GM19463 (cell line): ENCODE measurements around the gene GNG8.

ENCODE experiments used
- ATAC-seq: cut with Tn5 transposase; IDR thresholded peaks from one replicate; pipeline ENCODE4 v1.9.1; 2021; ENCODE audit warnings: mild to moderate bottlenecking, moderate library complexity; ENCODE audit not compliant: unreplicated experiment

Gene GNG8

DNA sequence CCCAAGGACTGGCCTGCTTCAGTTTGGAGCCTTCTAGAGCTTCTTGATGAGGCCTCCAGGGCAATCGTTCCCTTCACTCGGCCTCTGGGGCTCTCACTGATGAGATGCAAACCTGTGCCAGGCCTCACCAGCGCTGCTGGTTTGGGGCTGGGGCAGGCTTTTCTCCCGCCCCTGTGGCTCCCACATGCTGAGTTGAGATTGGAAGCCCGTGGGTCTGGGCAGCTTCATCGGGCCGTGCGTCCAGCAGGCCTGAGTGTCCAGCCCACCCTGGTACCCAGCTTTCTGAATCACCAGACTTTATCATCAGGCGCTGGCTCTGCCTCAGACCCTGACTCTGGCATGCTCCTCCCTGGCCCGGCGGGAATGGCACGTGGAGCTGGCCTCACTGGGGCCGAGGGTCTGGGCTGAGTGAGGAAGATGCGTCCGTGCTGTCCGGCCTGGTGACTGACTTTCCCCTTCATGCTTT is 30.6 kb downstream of the GNG8 start:
- no peak for ATAC-seq

DNA sequence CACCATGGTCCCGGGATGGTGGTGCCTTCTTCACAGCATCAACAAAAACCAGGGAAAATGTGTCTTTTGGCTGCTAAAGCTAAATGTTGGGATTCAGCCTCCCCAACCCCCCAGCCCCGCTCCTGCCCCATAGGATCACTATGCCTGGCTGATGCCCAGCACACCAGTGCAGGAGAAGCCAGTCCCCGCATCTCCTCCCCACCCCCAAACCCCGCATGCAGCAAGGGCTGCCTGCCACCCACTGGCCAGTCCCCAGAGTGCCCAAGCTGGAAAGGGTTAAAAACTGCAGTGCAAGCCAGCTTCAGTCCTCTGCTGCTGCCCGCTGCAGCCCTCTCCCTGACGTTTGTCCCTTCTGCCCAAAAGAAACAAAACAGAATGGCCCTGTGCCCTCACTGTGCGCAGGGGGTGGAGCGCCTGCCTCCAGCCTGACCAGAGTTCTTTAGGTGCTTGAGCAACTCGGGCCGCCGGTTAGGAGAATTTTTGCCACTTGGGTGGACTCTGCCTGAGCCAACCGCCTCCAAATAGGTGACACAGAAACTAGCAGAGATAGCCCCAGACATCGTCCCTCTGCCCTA is 31.1 kb downstream of the GNG8 start:
- no peak for ATAC-seq

DNA sequence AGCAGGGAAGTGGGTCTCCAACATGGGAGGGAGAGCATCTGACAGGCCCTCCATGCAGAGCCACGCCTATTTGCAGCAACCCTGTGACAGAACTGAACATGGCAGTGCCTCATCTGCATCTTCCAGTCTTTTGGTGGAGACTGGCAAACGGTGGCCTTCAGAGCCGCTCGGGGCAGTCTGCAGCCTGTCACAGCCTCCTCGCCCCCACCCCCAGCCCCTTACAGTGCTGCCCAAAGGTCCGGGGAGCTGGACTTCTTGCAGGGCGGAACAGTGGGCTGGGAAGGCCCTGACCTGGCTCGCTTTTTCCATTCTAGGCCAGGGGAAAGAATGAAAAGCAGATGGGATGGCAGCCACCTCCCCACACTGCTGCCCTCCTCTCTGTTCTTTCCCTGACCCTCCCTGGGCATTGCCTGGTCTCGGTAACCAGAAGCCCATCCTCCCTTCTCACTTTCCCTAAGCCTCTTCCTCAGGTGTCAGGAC is 32.2 kb downstream of the GNG8 start:
- no peak for ATAC-seq

DNA sequence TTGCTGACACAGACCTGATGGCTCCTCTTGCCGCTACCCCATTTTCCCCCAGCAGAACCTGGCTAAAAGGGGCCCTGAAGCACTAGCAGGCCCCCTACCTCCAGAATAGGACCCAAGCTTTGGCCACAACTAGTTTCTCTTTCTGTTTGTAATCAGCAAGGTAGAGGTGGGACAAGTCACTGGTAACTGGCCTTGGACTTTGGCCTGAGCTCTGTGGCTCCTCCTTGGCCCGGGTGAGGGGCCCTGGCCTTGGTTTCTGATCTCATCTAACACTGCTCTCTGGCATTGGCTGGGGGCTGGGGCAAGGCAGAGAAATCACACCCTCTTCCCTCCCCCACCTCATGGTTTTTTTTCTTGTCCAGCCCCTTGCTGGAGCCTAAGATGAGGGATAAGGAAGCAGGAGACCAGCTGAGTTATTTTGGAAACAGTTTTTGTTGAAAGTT is 32.8 kb downstream of the GNG8 start:
- ATAC-seq = peak; percentile 39

DNA sequence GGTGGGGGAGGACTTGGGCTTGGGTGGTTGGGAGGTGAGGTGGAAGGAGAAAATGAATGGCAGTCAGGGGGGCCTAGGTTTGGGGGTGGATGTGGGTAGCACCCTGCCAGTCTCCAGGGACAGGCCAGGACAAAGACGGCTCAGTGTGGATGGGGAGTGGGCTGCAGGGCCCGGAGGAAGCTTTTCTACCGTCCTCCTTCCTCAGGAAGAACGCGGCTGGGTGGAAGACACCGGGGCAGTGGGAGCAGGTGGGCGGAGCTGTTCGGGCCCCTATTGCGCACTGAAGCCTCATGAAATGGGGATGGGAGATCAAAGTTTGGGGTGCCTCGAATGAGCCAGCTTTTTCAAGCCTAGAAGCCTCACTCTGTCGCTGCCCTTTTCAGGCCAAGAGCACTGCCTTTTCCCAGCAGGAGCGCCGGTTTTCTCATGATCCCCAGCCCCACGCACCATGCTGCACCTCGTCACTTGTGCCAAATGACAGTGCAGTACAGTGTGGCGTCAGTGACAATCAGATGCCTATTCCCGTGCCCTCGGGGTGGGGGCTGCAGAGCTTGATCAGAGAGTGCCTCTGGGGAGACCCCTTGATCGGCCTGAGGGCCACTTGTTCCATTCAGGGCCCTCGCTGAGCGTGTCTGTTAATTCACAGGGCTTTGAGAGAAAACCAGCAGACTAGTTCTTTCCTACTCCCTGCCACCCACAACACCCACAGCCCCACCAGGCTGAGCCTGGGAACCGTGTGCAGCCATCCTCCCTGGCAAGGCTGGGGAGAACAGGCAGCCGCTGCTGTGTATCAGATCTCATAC is 33.4 kb downstream of the GNG8 start:
- ATAC-seq = peak; percentile 4

DNA sequence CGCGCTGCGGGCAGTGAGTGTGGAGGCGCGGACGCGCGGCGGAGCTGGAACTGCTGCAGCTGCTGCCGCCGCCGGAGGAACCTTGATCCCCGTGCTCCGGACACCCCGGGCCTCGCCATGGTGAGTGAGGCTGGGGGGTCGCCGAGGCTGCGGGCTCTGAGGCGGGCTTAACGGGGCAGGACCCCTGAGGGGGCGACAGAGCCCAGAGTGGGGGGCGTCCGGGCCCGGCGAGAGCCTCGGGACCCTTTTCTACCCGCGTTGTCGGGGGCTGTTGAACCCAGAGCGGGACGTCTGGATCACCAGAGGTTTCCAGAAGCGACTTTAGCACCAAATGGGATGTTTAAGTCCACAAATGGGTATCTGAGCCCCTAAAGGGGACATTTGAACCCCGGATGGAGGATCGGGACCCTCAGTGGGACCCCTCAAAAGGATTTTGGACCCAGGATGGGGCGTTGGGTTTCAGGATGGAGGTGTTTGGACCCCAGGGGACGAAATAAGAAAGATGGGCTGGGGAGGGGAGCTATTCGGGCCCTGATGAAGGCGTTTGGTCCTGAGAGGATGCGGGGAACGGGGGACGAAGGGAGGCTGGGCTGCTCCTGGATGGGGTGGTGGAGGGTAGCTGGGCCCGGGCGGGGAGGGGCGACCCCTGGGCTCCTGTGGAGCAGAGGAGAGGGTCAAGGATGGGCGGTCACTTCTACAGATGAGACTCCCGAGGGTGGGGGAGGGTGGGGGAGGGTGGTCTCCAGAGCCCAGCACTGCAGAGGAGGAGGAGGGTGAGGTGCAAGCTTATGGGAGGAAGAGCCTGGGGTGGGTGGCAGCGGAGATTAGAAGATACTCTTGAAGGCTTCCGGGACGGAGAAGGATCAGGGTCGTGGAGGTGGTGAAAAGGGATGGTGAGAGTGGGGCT is 34.4 kb downstream of the GNG8 start, which contains the start of gene CALM3:
TSS of gene CALM3 (plus strand) at position 13 of the 907 bp plus-strand sequence. CDS start at position 118, 105 bp downstream.
- no peak for ATAC-seq

DNA sequence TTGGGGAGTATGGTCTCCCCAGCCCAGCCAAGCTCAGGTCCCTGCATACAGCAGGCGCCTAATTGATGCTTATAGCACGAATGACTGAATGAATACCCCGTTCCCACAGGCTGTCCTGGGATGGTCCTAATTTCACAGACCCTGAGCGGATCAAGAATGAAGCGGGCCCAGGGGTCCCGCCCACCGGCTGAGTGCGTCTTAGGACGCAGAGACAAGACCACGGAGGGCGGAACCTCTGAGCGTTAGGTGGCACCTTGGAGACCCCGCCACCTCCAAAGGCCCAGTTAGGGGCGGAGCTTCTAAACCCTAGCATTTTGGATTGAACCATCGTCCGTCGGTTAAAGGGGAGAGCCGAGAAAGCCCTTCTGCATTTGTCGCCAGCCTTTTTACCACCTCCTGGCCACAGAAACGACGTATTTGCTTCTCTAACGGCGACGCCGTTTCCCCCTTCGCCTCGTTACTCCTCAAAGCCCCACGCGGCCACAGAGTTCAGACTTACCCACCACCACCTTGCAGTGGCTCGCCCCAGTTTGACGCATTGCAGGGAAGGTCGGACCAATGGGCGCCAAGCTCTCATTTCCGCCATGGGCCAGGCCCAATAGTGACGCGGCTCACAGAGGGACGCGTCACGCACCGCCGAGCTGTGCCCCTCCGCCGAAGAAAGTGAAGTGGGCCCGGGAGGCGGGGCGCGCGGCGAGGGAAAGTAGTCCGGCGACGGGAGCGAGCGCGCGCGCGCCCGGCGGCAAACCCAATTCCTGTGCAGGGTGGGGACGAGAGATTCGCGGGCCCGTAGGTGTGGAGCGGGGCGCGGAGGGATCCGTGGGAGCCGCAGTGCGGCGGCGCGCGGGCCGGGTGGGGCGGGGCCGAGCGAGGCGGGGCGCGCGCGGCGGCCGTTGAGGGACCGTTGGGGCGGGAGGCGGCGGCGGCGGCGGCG is 35.4 kb downstream of the GNG8 start:
- peak; percentile 75 for ATAC-seq

DNA sequence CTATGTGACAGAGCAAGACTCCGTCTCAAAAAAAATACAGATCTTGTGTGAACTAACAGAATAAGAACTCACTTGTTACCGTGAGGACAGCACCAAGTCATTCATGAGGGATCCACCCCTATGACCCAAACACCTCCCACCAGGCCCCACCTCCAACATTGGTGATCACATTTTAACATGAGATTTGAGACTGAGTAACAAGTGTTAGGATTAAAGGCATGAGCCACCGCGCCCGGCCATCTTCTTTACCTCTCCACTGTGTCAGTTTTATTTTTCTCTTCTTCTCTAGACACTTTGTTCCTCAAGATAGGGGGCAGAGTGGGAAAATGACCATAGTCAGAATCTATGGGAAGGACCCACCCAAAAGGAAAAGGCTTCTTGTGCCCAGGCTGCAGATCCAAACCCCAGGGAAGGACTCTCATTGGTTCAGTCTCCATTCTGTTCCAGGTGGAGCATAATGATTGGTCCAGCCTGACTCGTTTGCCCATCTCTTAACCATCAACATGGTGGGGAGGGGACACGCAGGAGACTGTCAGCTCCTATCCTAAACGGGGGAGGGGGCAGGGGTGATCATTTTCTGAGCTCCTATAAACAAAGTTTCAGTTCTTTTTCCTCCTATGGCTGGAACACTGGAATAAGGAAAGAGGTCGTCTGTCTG is 36.2 kb downstream of the GNG8 start:
- no peak for ATAC-seq

DNA sequence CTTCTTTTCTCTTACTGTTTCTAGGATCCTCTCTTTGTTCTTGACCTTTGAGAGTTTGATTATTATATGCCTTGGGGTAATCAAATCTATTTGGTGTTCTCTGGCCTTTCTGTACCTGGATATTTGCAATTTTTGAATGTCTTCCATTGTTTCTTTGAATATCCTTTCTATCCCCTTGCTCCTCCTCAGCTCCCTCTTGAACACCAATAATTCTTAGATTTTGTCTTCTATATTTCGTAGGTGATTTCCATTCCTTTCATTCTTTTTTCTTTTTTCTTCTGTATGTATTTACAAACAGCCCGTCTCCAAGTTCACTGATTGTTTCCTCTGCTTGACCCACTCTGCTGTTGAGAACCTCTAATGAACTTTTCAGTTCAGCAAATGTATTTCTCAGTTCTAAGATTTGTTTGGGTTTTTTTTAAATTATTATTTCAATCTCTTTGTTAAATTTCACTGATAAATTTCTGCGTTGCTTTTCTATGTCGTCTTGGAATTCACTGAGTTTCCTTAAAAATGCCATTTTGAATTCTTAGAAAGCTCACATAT is 37.6 kb downstream of the GNG8 start:
- no peak for ATAC-seq

DNA sequence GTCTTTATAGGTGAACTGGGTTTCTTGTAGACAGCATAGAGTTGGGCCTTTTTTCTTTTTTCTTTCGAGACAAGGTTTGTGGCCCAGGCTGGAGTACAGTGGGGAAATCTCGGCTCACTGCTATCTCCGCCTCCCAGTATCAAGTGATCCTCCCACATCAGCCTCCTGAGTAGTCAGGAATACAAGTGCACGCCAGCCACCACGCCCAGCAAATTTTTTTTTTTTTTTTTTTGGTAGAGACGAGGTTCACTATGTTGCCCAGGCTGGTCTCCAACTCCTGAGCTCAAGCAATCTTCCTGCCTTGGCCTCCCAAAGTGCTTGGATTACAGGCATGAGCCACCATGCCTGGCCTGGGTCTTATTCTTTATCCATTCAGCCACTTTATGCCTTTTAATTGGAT is 40.0 kb downstream of the GNG8 start:
- no peak for ATAC-seq

DNA sequence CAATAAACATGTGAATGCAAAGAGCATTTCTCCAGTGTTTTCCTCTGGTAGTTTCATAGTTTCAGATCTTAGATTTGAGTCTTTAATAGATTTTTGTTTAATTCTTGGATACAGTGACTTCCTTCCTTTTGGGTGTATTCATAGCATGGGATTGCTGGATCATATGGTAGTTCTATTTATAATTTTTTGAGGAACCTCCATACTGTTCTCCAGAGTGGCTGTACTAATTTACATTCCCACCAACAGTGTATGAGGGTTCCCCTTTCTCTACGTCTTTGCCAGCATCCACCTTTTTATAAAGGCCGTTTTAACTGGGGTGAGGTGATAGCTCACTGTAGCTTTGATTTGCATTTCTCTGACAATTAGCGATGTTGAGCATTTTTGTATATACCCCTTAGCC is 44.1 kb downstream of the GNG8 start:
- ATAC-seq = no peak

DNA sequence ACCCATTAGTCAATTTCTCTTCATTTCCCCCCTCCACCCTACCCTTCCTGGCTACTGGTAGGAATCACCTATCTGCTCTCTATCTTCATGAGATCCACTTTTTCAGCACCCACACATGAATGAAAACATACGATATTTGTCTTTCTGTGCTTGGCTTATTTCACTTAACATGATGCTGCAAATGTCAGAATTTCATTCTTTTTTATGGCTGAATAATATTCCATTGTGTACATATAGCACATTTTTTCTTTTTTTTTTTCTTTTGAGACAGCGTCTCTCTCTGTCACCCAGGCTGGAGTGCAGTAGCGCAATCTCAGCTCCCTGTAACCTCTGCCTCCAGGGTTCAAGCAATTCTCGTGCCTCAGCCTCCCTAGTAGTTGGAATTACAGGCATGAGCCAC is 44.7 kb downstream of the GNG8 start:
- ATAC-seq = no peak

DNA sequence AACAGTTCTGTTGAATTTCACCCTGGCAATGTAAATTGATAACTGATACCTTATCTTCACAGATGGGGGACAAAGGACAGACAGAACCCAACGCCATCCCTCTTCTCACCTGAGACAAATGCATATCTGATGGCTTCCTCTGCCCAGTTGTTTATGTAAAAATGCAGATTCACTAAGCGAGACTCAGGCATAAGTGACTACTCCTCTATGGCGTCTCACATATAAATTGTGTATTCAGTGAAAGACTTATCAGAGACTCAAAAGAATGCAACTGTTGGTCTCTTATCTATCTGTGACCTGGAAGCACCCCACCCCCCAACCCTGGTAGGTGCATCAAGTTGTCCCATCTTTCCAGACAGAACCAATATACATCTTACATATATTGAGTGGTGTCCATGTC is 48.1 kb downstream of the GNG8 start:
- no peak for ATAC-seq

DNA sequence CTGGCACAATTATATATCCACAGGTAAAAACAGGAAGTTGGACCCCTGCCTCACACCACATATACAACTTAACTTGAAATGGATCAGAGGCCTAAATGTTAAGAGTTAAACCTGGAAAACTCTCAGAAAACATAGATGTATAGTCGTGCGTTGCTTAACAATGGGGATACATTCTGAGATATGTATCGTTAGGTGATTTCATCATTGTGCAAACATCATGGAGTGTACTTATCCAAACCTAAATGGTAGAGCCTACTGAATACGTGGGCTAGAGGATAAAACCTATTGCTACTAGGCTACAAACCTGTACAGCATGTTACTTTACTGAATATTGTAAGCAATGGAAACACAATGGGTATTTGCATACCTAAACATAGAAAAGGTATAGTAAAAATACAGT is 49.7 kb downstream of the GNG8 start:
- no peak for ATAC-seq

DNA sequence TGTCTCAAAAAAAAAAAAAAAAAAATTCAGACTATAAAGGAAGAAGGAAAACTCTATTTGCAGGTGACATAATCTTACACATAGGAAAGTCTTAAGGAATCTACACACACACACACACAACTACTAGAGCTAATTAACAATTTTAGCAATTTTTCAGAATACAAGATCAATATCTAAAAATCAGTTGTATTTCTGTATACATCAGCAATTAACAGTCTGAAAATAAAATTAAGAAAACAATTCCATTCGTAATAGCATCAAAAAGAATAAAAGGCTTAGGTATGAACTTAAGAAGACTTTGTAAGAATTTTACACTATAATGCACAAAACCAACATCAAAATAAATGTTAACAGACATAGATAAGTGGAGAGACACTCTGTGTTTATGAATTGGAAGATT is 50.5 kb downstream of the GNG8 start:
- no peak for ATAC-seq
